ENCODE measurements around the gene AGFG1. TPM values are rescaled to one million over a fixed set of nuclear protein-coding genes. Genes with fewer than 3 reads are reported as not detected.

The AGFG1 gene
- total RNA-seq, 6 experiments from 2014 or later: 62.3 to 105 (median 74.0) TPM

DNA sequence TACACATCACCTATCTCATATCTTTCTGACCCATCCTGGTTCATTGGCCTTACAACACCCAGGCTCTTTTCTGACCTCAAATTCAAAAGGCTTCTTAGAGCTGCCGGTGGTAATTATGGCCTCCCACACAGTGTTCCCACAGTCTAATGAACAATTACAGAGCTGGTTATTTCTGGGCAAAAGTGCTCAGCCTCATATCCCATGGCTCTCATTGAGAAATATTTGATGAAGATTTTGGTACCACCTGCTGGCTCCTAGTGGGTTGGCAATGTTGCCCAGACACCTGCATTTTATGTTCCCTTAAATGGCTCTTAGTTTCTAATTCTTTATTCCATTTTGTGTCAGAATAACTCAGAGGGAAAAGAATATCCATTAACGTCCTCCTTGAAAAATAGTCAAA, 106.7 kb downstream of the AGFG1 start:
- H3K36me3 Mint-ChIP-seq (ENCODE audit: low read depth): peaks cover 11% of the 10 kb centered on the region
- no peaks in the 10 kb centered on the region for H3K27me3 Mint-ChIP-seq (ENCODE audit: insufficient read depth)
- no peak overlapping the region for H3K4me3 Mint-ChIP-seq
- no peak overlapping the region for H3K27ac Mint-ChIP-seq
- no peak for DNase-seq
- TF ChIP-seq, protein P1, sequence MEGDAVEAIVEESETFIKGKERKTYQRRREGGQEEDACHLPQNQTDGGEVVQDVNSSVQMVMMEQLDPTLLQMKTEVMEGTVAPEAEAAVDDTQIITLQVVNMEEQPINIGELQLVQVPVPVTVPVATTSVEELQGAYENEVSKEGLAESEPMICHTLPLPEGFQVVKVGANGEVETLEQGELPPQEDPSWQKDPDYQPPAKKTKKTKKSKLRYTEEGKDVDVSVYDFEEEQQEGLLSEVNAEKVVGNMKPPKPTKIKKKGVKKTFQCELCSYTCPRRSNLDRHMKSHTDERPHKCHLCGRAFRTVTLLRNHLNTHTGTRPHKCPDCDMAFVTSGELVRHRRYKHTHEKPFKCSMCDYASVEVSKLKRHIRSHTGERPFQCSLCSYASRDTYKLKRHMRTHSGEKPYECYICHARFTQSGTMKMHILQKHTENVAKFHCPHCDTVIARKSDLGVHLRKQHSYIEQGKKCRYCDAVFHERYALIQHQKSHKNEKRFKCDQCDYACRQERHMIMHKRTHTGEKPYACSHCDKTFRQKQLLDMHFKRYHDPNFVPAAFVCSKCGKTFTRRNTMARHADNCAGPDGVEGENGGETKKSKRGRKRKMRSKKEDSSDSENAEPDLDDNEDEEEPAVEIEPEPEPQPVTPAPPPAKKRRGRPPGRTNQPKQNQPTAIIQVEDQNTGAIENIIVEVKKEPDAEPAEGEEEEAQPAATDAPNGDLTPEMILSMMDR (IDR thresholded peaks at IDR 0.05): no peak
- H3K9me3 Mint-ChIP-seq: peaks cover 12% of the 10 kb centered on the region
- H3K4me1 Mint-ChIP-seq (ENCODE audit: low read depth): peaks cover 10% of the 10 kb centered on the region; the same call in 1 of the 2 replicates

DNA sequence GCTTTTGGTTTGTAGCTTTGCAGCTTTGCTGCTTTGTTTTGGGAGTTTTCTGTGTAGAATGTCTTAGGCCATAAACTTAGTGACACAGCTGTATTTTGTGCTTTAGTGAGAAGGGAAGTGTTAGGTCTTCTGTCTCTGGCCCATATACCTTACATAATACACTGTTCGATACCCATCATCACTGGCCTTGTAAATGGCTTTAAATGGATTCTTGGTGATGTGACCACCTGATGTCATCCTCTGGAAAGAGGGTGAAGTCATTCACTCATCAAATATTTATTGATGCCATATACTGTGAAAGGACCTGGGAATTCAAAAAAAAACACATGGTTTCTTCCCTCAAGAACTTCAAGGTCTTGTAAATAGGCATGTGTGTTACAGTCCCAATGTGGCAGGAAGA, 107.8 kb downstream of the AGFG1 start:
- Mint-ChIP-seq H3K4me1 (ENCODE audit: low read depth) (peaks cover 10% of the 10 kb centered on the region; the same call in 1 of the 2 replicates), H3K36me3 (ENCODE audit: low read depth) (peaks cover 11% of the 10 kb centered on the region), H3K9me3 (peaks cover 12% of the 10 kb centered on the region), H3K27ac (no peak overlapping the region), H3K4me3 (no peak overlapping the region), H3K27me3 (ENCODE audit: insufficient read depth) (no peaks in the 10 kb centered on the region)
- TF ChIP-seq, protein P1 (IDR thresholded peaks at IDR 0.05): no peak
- no peak for DNase-seq

DNA sequence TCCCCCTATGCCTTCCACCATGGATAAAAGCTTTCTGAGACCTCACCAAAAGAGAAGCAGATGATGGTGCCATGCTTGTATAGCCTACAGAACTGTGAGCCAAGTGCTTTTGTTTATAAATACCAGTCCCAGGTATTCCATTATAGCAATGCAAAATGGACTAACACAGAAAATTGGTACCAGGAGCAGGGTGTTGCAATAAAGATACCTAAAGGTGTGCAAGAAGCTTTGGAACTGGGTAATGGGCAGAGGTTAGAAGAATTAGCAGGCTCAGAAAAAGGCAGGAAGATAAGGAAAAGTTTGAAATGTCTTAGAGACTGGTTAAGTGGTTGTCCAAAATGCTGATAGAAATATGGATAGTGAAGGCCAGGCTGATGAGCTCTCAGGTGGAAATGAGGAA, 110.4 kb downstream of the AGFG1 start:
- DNase-seq: no peak
- no peak overlapping the region for H3K27ac Mint-ChIP-seq
- TF ChIP-seq, protein P1 (IDR thresholded peaks at IDR 0.05): no peak
- peaks cover 11% of the 10 kb centered on the region for H3K36me3 Mint-ChIP-seq (ENCODE audit: low read depth)
- H3K9me3 Mint-ChIP-seq: peaks cover 12% of the 10 kb centered on the region
- no peaks in the 10 kb centered on the region for H3K27me3 Mint-ChIP-seq (ENCODE audit: insufficient read depth)
- no peak overlapping the region for H3K4me3 Mint-ChIP-seq
- no peaks in the 10 kb centered on the region for H3K4me1 Mint-ChIP-seq (ENCODE audit: low read depth)

DNA sequence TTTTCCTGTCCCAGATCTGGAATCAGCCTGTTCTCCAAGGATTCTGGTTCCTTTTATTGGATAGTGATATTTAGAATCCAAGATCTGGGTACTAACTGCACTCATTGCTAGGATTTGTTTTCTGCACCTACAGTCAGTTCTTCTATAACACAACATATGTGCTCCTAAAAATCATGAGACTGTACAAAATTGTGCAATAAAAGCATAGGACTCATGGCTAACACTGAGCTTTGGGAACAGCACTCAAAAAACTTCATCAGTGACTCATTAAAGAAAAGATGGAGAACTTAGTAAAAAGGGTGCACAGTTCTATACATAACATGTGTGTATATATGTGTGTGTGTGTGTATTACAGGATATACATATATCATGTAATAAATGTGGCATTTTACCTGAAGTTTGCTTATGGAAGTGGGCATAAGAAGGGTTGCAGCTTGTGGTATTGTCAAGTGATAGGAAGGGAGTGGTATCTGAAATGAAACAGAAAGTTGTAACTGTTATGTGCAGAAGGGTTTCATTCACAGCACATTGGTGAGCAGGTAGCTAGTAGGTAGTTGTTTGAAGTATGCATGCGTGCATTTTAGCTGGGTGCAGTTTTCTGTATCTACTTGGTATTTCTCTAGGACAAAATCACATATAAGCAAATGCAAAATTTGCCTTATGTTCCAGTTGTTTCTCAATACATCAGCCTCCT, 120.9 kb downstream of the AGFG1 start:
- no peaks in the 10 kb centered on the region for H3K9me3 Mint-ChIP-seq
- TF ChIP-seq, protein P1 (IDR thresholded peaks at IDR 0.05): no peak
- no peak overlapping the region for H3K27ac Mint-ChIP-seq
- DNase-seq: no peak
- no peaks in the 10 kb centered on the region for H3K36me3 Mint-ChIP-seq (ENCODE audit: low read depth)
- no peak overlapping the region for H3K4me3 Mint-ChIP-seq
- peaks cover 1% of the 10 kb centered on the region; the same call in 1 of the 2 replicates for H3K4me1 Mint-ChIP-seq (ENCODE audit: low read depth)
- peaks cover 3% of the 10 kb centered on the region for H3K27me3 Mint-ChIP-seq (ENCODE audit: insufficient read depth)

DNA sequence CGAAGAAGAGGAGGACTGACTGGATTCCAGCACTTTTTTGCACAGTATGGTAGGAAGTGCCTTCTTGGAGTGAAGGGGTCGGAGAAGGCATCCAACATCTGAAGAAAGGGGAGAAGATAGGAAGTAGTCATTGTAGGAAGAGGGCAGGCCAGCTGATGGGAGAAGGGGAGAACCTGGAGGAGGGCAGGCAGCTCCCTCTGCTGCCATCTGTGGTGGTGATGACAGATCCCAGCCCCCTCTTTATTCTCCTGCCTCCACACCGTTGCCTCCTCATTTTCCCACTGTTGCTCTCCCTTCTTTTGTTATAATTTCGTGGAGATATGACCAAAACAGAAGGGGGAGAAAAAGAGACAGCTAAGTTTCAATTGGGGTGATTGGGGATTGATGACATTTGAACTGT, 123.8 kb downstream of the AGFG1 start:
- no peaks in the 10 kb centered on the region for H3K36me3 Mint-ChIP-seq (ENCODE audit: low read depth)
- peaks cover 3% of the 10 kb centered on the region for H3K27me3 Mint-ChIP-seq (ENCODE audit: insufficient read depth)
- TF ChIP-seq, protein P1 (IDR thresholded peaks at IDR 0.05): no peak
- peaks cover 5% of the 10 kb centered on the region; the same call in 1 of the 2 replicates for H3K4me1 Mint-ChIP-seq (ENCODE audit: low read depth)
- H3K9me3 Mint-ChIP-seq: no peaks in the 10 kb centered on the region
- no peak for DNase-seq
- no peak overlapping the region for H3K27ac Mint-ChIP-seq
- no peak overlapping the region for H3K4me3 Mint-ChIP-seq
